Activated naive CD8-positive, alpha-beta T cell treated with anti-CD3 and anti-CD28 coated beads, Interleukin-2, amount 50 U/mL, for 24 hours (primary cell): Measurements from ENCODE around the gene PREPL.
A peak's percentile ranks its signal among the peaks of the same experiment; 100 is the strongest.
"Not testable (repeated sequence)": the region's sequence is repeated elsewhere in the genome, so short reads cannot be mapped to it uniquely, and the experiment has no call there.

Source experiments
- ATAC-seq: fragments of 150-1000 bp; cut with Tn5 transposase; one replicate; pipeline ENCODE4 v1.10.0; 2021
- DNase-seq: peaks from one replicate; pipeline ENCODE4 v3.0.0; 2021
- H3K27ac Mint-ChIP-seq: one replicate; pipeline ENCODE4 v1.8.0; 2021; ENCODE audit warnings: mild to moderate bottlenecking, mixed read lengths
- H3K27me3 Mint-ChIP-seq: one replicate; pipeline ENCODE4 v1.8.0; 2021; ENCODE audit warnings: mixed read lengths
- H3K36me3 Mint-ChIP-seq: one replicate; pipeline ENCODE4 v1.8.0; 2021; ENCODE audit warnings: low read depth, mixed read lengths
- H3K4me1 Mint-ChIP-seq: one replicate; pipeline ENCODE4 v1.8.0; 2021; ENCODE audit warnings: mixed read lengths
- H3K4me3 Mint-ChIP-seq: one replicate; pipeline ENCODE4 v1.8.0; 2021; ENCODE audit warnings: mild to moderate bottlenecking, moderate library complexity, mixed read lengths
- H3K9me3 Mint-ChIP-seq: one replicate; pipeline ENCODE4 v1.8.0; 2021; ENCODE audit warnings: mixed read lengths

The PREPL gene

GRCh38 chr2:44361330-44362206 is at the start of gene PREPL, which contains the start of gene CAMKMT:
Gene PREPL (minus strand): TSS chr2:44361494. CDS start chr2:44346342, 15,152 bp downstream.
Gene CAMKMT (plus strand): TSS chr2:44361947.
- Mint-ChIP-seq H3K36me3 (peaks cover 4% of the 10 kb centered on the region), H3K27ac (peak within 1 kb of the TSS; percentile 100)

GRCh38 chr2:44398243-44398897 is 37.1 kb upstream of the PREPL start:
- DNase-seq (no peak), ATAC-seq (no peak)
- peaks cover 8% of the 10 kb centered on the region for H3K36me3 Mint-ChIP-seq
- no peaks in the 10 kb centered on the region for H3K4me1 Mint-ChIP-seq
- H3K27me3 Mint-ChIP-seq = no peaks in the 10 kb centered on the region
- H3K27ac Mint-ChIP-seq = no peak overlapping the region
- no peak overlapping the region for H3K4me3 Mint-ChIP-seq
- no peaks in the 10 kb centered on the region for H3K9me3 Mint-ChIP-seq

More at GRCh38 chr2:44361330-44362206, at the start of gene PREPL, which contains the start of gene CAMKMT:
- DNase-seq = peak; percentile 98
- Mint-ChIP-seq H3K27me3 (peaks cover 2% of the 10 kb centered on the region), H3K4me3 (peak within 1 kb of the TSS; percentile 93), H3K4me1 (peaks cover 57% of the 10 kb centered on the region), H3K9me3 (no peaks in the 10 kb centered on the region)
- peak; percentile 87 for ATAC-seq

GRCh38 chr2:44397447-44398175 is 36.3 kb upstream of the PREPL start:
- DNase-seq (no peak), ATAC-seq (no peak)
- Mint-ChIP-seq H3K9me3 (no peaks in the 10 kb centered on the region), H3K27ac (no peak overlapping the region), H3K36me3 (peaks cover 5% of the 10 kb centered on the region), H3K4me1 (no peaks in the 10 kb centered on the region), H3K27me3 (no peaks in the 10 kb centered on the region), H3K4me3 (no peak overlapping the region)

GRCh38 chr2:44392338-44392943 is 31.1 kb upstream of the PREPL start:
- Mint-ChIP-seq H3K4me1 (peaks cover 3% of the 10 kb centered on the region), H3K36me3 (peaks cover 10% of the 10 kb centered on the region), H3K27me3 (no peaks in the 10 kb centered on the region), H3K27ac (no peak overlapping the region), H3K4me3 (no peak overlapping the region), H3K9me3 (peaks cover under 1% of the 10 kb centered on the region)
- ATAC-seq (no peak), DNase-seq (peak; percentile 65)

GRCh38 chr2:44389895-44390294 is 28.6 kb upstream of the PREPL start:
- Mint-ChIP-seq H3K36me3 (peaks cover 17% of the 10 kb centered on the region), H3K4me3 (no peak overlapping the region), H3K4me1 (peaks cover 7% of the 10 kb centered on the region), H3K27ac (no peak overlapping the region), H3K27me3 (no peaks in the 10 kb centered on the region), H3K9me3 (peaks cover 5% of the 10 kb centered on the region)
- DNase-seq (no peak), ATAC-seq (no peak)

- H3K4me3 Mint-ChIP-seq = no peak overlapping the region
- peaks cover 26% of the 10 kb centered on the region for H3K36me3 Mint-ChIP-seq
- DNase-seq (no peak), ATAC-seq (no peak)
- H3K27ac Mint-ChIP-seq = no peak overlapping the region
- H3K4me1 Mint-ChIP-seq = peaks cover 7% of the 10 kb centered on the region
- H3K9me3 Mint-ChIP-seq = peaks cover 5% of the 10 kb centered on the region
- no peaks in the 10 kb centered on the region for H3K27me3 Mint-ChIP-seq
These were observed 27.6 kb upstream of the PREPL start for GRCh38 chr2:44388877-44389276.

- H3K36me3 Mint-ChIP-seq = peaks cover 40% of the 10 kb centered on the region
- H3K27ac Mint-ChIP-seq, H3K4me1 Mint-ChIP-seq, DNase-seq, ATAC-seq, H3K9me3 Mint-ChIP-seq, H3K4me3 Mint-ChIP-seq, H3K27me3 Mint-ChIP-seq: not testable (repeated sequence)
These were observed 23.9 kb upstream of the PREPL start for GRCh38 chr2:44385226-44385625.

- H3K36me3 Mint-ChIP-seq = peaks cover 21% of the 10 kb centered on the region
- DNase-seq (no peak), ATAC-seq (no peak)
- no peaks in the 10 kb centered on the region for H3K9me3 Mint-ChIP-seq
- no peak overlapping the region for H3K4me3 Mint-ChIP-seq
- no peaks in the 10 kb centered on the region for H3K4me1 Mint-ChIP-seq
- H3K27me3 Mint-ChIP-seq = no peaks in the 10 kb centered on the region
- no peak overlapping the region for H3K27ac Mint-ChIP-seq
These were observed 16.2 kb upstream of the PREPL start for GRCh38 chr2:44377486-44377885.

- Mint-ChIP-seq H3K4me1 (peaks cover 7% of the 10 kb centered on the region), H3K4me3 (no peak overlapping the region), H3K27ac (no peak overlapping the region), H3K27me3 (no peaks in the 10 kb centered on the region), H3K36me3 (peaks cover 15% of the 10 kb centered on the region), H3K9me3 (no peaks in the 10 kb centered on the region)
- DNase-seq (no peak), ATAC-seq (no peak)
These were observed 11.0 kb upstream of the PREPL start for GRCh38 chr2:44372246-44372645.

GRCh38 chr2:44371445-44371844 is 10.2 kb upstream of the PREPL start:
- Mint-ChIP-seq H3K27ac (no peak overlapping the region), H3K27me3 (no peaks in the 10 kb centered on the region), H3K4me3 (no peak overlapping the region), H3K36me3 (peaks cover 12% of the 10 kb centered on the region), H3K4me1 (peaks cover 7% of the 10 kb centered on the region), H3K9me3 (no peaks in the 10 kb centered on the region)
- DNase-seq (no peak), ATAC-seq (no peak)

GRCh38 chr2:44369392-44369791 is 8.1 kb upstream of the PREPL start:
- Mint-ChIP-seq H3K9me3 (no peaks in the 10 kb centered on the region), H3K4me3 (no peak overlapping the region), H3K27ac (no peak overlapping the region), H3K36me3 (peaks cover 8% of the 10 kb centered on the region), H3K27me3 (no peaks in the 10 kb centered on the region), H3K4me1 (peaks cover 11% of the 10 kb centered on the region)
- DNase-seq (no peak), ATAC-seq (no peak)

GRCh38 chr2:44367591-44367990 is 6.3 kb upstream of the PREPL start:
- peaks cover 24% of the 10 kb centered on the region for H3K4me1 Mint-ChIP-seq
- H3K9me3 Mint-ChIP-seq = no peaks in the 10 kb centered on the region
- no peaks in the 10 kb centered on the region for H3K27me3 Mint-ChIP-seq
- no peak overlapping the region for H3K4me3 Mint-ChIP-seq
- H3K36me3 Mint-ChIP-seq = peaks cover 5% of the 10 kb centered on the region
- ATAC-seq (peak; percentile 83), DNase-seq (no peak)
- H3K27ac Mint-ChIP-seq = no peak overlapping the region

GRCh38 chr2:44364604-44365003 is 3.3 kb upstream of the PREPL start:
- peaks cover 2% of the 10 kb centered on the region for H3K27me3 Mint-ChIP-seq
- DNase-seq (no peak), ATAC-seq (no peak)
- no peak overlapping the region for H3K27ac Mint-ChIP-seq
- no peaks in the 10 kb centered on the region for H3K9me3 Mint-ChIP-seq
- H3K4me3 Mint-ChIP-seq = no peak overlapping the region
- peaks cover 5% of the 10 kb centered on the region for H3K36me3 Mint-ChIP-seq
- H3K4me1 Mint-ChIP-seq = peaks cover 41% of the 10 kb centered on the region
